ENCODE measurements around the gene RFC1. TPM values are rescaled to one million over a fixed set of nuclear protein-coding genes. Genes with fewer than 3 reads are reported as not detected.

The RFC1 gene
- total RNA-seq, result 44.4 TPM

DNA sequence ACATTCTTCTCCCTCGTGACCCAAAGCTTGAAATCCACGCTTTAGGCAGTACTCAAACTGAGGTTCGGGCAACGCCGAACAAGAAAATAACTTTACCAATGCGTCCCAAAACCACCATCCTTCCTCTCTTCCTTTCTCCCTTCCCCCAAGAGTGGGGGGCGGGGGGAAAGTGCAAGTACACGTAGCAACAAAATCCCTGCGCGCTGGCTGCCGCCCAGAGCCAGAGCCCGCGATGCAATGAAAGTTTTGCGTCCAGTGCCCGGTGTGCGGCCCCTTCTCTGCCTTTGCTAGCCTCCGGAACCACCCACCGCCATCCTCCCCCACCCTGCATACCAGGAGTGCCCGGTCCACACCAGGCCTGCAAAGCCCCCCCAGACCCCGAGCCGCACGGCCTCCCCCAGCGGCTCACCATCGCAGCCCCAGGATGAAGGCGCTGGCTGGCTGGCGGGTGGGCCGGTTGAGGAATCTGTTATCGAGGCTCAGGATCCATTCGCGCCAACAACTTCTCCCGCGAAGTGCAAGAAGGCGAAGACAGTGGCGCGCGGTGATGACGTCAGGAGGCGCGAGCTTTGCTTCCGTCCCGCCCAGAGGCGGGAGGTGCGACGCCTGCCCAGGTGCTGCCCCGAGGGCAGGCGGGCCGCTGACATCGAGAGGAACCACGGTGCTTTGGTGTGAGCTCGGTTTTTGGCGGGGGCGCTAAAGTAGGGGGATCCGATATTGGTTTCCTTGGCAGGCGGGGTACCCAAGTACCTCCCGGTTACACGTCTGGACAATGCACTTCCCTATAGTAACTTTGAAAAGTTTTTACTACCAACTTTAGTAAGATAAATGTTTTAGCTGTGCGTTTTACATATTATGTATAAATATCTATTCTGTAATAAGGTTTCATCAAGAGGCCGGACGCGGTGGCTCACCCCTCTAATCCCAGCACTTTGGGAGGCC lies at the start of gene RFC1:
Gene RFC1 (minus strand): TSS at position 533 of the 942 bp plus-strand sequence. CDS start 121 bp downstream, at position 412.

DNA sequence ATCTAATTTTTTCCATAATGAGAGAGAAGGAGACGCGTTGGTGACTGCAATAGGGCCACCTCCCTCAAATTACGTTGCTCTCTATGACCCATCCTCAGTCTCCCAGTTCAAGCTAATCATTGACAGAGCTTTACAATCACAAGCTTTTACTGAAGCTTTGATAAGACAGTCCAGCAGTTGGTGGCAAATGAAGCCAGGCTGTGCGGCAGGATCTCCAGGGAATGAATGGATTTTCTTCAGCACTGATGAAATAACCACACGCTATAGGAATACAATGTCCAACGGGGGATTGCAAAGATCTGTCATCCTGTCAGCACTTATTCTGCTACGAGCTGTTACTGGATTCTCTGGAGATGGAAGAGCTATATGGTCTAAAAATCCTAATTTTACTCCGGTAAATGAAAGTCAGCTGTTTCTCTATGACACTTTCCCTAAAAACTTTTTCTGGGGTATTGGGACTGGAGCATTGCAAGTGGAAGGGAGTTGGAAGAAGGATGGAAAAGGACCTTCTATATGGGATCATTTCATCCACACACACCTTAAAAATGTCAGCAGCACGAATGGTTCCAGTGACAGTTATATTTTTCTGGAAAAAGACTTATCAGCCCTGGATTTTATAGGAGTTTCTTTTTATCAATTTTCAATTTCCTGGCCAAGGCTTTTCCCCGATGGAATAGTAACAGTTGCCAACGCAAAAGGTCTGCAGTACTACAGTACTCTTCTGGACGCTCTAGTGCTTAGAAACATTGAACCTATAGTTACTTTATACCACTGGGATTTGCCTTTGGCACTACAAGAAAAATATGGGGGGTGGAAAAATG lies 40.8 kb upstream of the RFC1 start, which contains the start of gene KLB:
Gene KLB (plus strand): TSS at position 168 of the 821 bp plus-strand sequence. CDS start 20 bp downstream, at position 188.

Small RNAs within 50 kb of the gene (small RNA-seq; reads per million reads assigned to genes)
- gene MIR5591 (ENCODE audit: low replicate concordance) (not detected), gene RNU6-32P (ENCODE audit: low replicate concordance) (not detected), gene RNU6-887P (ENCODE audit: low replicate concordance) (not detected)

Other genes starting within 250 kb of the RFC1 start
- gene WDR19, start 183.8 kb downstream of the RFC1 start, total RNA-seq, result 105 TPM
- not detected for gene KLB, start 40.6 kb upstream of the RFC1 start, total RNA-seq
- gene RPL9, start 92.6 kb upstream of the RFC1 start, total RNA-seq, result 1,753 TPM
- gene LIAS, start 92.7 kb upstream of the RFC1 start, total RNA-seq, result 19.7 TPM
- 21.6 TPM for gene UGDH, start 161.1 kb upstream of the RFC1 start, total RNA-seq